ENCODE measurements around the gene TMEM8B.

The TMEM8B gene

GRCh38 chr9:35905051-35905781 is 76.2 kb downstream of the TMEM8B start:
- Histone ChIP-seq H3K9ac (ENCODE audit: low read depth, low read length) (peak overlapping the region; percentile 92), H3K4me1 (ENCODE audit: control insufficient read depth, insufficient read depth, low read length) (peaks cover 62% of the 10 kb centered on the region), H3K4me2 (ENCODE audit: low read length) (peak overlapping the region; percentile 84), H3K9me3 (replicated peaks; ENCODE audit: low read length) (no peaks in the 10 kb centered on the region), H3K4me3 (ENCODE audit: low read length) (peak overlapping the region; percentile 3), H3K36me3 (ENCODE audit: insufficient read depth, low read length) (no peaks in the 10 kb centered on the region), H3K27me3 (ENCODE audit: control insufficient read depth, insufficient read depth, low read length) (no peaks in the 10 kb centered on the region)

- Histone ChIP-seq H3K27me3 (ENCODE audit: control insufficient read depth, insufficient read depth, low read length) (no peaks in the 10 kb centered on the region), H3K4me2 (ENCODE audit: low read length) (peak within 1 kb of the TSS; percentile 84), H3K4me1 (ENCODE audit: control insufficient read depth, insufficient read depth, low read length) (peaks cover 70% of the 10 kb centered on the region), H3K9me3 (replicated peaks; ENCODE audit: low read length) (no peaks in the 10 kb centered on the region), H3K36me3 (ENCODE audit: insufficient read depth, low read length) (no peaks in the 10 kb centered on the region), H3K4me3 (ENCODE audit: low read length) (peak within 1 kb of the TSS; percentile 60), H3K9ac (ENCODE audit: low read depth, low read length) (peak within 1 kb of the TSS; percentile 92)
These were observed 77.1 kb downstream of the TMEM8B start, which contains the start of gene HRCT1 for GRCh38 chr9:35905912-35906679. TSS of gene HRCT1 (plus strand) at chr9:35906202. CDS start at chr9:35906288, 86 bp downstream.

- Histone ChIP-seq H3K36me3 (ENCODE audit: insufficient read depth, low read length) (no peaks in the 10 kb centered on the region), H3K4me1 (ENCODE audit: control insufficient read depth, insufficient read depth, low read length) (peaks cover 77% of the 10 kb centered on the region), H3K9ac (ENCODE audit: low read depth, low read length) (peak overlapping the region; percentile 92), H3K27me3 (ENCODE audit: control insufficient read depth, insufficient read depth, low read length) (no peaks in the 10 kb centered on the region), H3K4me2 (ENCODE audit: low read length) (peak overlapping the region; percentile 84), H3K9me3 (replicated peaks; ENCODE audit: low read length) (no peaks in the 10 kb centered on the region), H3K4me3 (ENCODE audit: low read length) (peak overlapping the region; percentile 60)
These were observed 78.1 kb downstream of the TMEM8B start for GRCh38 chr9:35906923-35907699.

- Histone ChIP-seq H3K4me1 (ENCODE audit: control insufficient read depth, insufficient read depth, low read length) (peaks cover 77% of the 10 kb centered on the region), H3K27me3 (ENCODE audit: control insufficient read depth, insufficient read depth, low read length) (no peaks in the 10 kb centered on the region), H3K9ac (ENCODE audit: low read depth, low read length) (peak overlapping the region; percentile 92), H3K4me2 (ENCODE audit: low read length) (peak overlapping the region; percentile 84), H3K9me3 (replicated peaks; ENCODE audit: low read length) (no peaks in the 10 kb centered on the region), H3K4me3 (ENCODE audit: low read length) (peak overlapping the region; percentile 60), H3K36me3 (ENCODE audit: insufficient read depth, low read length) (no peaks in the 10 kb centered on the region)
These were observed 78.9 kb downstream of the TMEM8B start for GRCh38 chr9:35907711-35908503.

GRCh38 chr9:35908504-35909125 is 79.6 kb downstream of the TMEM8B start:
- Histone ChIP-seq H3K36me3 (ENCODE audit: insufficient read depth, low read length) (no peaks in the 10 kb centered on the region), H3K4me2 (ENCODE audit: low read length) (peak overlapping the region; percentile 84), H3K27me3 (ENCODE audit: control insufficient read depth, insufficient read depth, low read length) (no peaks in the 10 kb centered on the region), H3K4me1 (ENCODE audit: control insufficient read depth, insufficient read depth, low read length) (peaks cover 77% of the 10 kb centered on the region), H3K9ac (ENCODE audit: low read depth, low read length) (peak overlapping the region; percentile 92), H3K4me3 (ENCODE audit: low read length) (peak overlapping the region; percentile 60), H3K9me3 (replicated peaks; ENCODE audit: low read length) (no peaks in the 10 kb centered on the region)

GRCh38 chr9:35909274-35909673 is 80.2 kb downstream of the TMEM8B start, which contains the start of gene SPAAR:
TSS of gene SPAAR (plus strand) at chr9:35909490. CDS start at chr9:35910464, 974 bp downstream.
- Histone ChIP-seq H3K4me1 (ENCODE audit: control insufficient read depth, insufficient read depth, low read length) (peaks cover 76% of the 10 kb centered on the region), H3K4me3 (ENCODE audit: low read length) (peak within 1 kb of the TSS; percentile 60), H3K27me3 (ENCODE audit: control insufficient read depth, insufficient read depth, low read length) (no peaks in the 10 kb centered on the region), H3K36me3 (ENCODE audit: insufficient read depth, low read length) (no peaks in the 10 kb centered on the region), H3K4me2 (ENCODE audit: low read length) (peak within 1 kb of the TSS; percentile 84), H3K9ac (ENCODE audit: low read depth, low read length) (peak within 1 kb of the TSS; percentile 92), H3K9me3 (replicated peaks; ENCODE audit: low read length) (no peaks in the 10 kb centered on the region)

- H3K4me2 ChIP-seq (ENCODE audit: low read length) = peak overlapping the region; percentile 14
- H3K4me3 ChIP-seq (ENCODE audit: low read length) = no peak overlapping the region
- no peaks in the 10 kb centered on the region for H3K9me3 ChIP-seq (replicated peaks; ENCODE audit: low read length)
- H3K4me1 ChIP-seq (ENCODE audit: control insufficient read depth, insufficient read depth, low read length) = peaks cover 73% of the 10 kb centered on the region
- no peaks in the 10 kb centered on the region for H3K36me3 ChIP-seq (ENCODE audit: insufficient read depth, low read length)
- H3K9ac ChIP-seq (ENCODE audit: low read depth, low read length) = peak overlapping the region; percentile 92
- H3K27me3 ChIP-seq (ENCODE audit: control insufficient read depth, insufficient read depth, low read length) = no peaks in the 10 kb centered on the region
These were observed 80.9 kb downstream of the TMEM8B start for GRCh38 chr9:35909687-35910612.

GRCh38 chr9:35910613-35911359 is 81.8 kb downstream of the TMEM8B start:
- H3K4me2 ChIP-seq (ENCODE audit: low read length) = no peak overlapping the region
- no peaks in the 10 kb centered on the region for H3K9me3 ChIP-seq (replicated peaks; ENCODE audit: low read length)
- peaks cover 65% of the 10 kb centered on the region for H3K4me1 ChIP-seq (ENCODE audit: control insufficient read depth, insufficient read depth, low read length)
- H3K27me3 ChIP-seq (ENCODE audit: control insufficient read depth, insufficient read depth, low read length) = no peaks in the 10 kb centered on the region
- no peak overlapping the region for H3K4me3 ChIP-seq (ENCODE audit: low read length)
- H3K9ac ChIP-seq (ENCODE audit: low read depth, low read length) = peak overlapping the region; percentile 10
- no peaks in the 10 kb centered on the region for H3K36me3 ChIP-seq (ENCODE audit: insufficient read depth, low read length)

GRCh38 chr9:35911690-35912089 is 82.7 kb downstream of the TMEM8B start:
- H3K4me2 ChIP-seq (ENCODE audit: low read length) = no peak overlapping the region
- H3K4me3 ChIP-seq (ENCODE audit: low read length) = no peak overlapping the region
- H3K4me1 ChIP-seq (ENCODE audit: control insufficient read depth, insufficient read depth, low read length) = peaks cover 56% of the 10 kb centered on the region
- H3K9me3 ChIP-seq (replicated peaks; ENCODE audit: low read length) = no peaks in the 10 kb centered on the region
- H3K27me3 ChIP-seq (ENCODE audit: control insufficient read depth, insufficient read depth, low read length) = no peaks in the 10 kb centered on the region
- no peaks in the 10 kb centered on the region for H3K36me3 ChIP-seq (ENCODE audit: insufficient read depth, low read length)
- no peak overlapping the region for H3K9ac ChIP-seq (ENCODE audit: low read depth, low read length)
